GM12892 (cell line): ENCODE measurements around the gene IFT27.

Experiments
- POLR2A ChIP-seq: IDR thresholded peaks from 2 replicates; pipeline ENCODE4 v1.6.1; 2011; ENCODE audit warnings: low read depth, low read length, control low read depth
- POLR2AphosphoS5 ChIP-seq: IDR thresholded peaks from 2 replicates; pipeline ENCODE4 v1.6.1; 2011; ENCODE audit warnings: low read depth, low read length, control low read depth
- TAF1 ChIP-seq: IDR thresholded peaks from 2 replicates; pipeline ENCODE4 v1.6.1; 2011; ENCODE audit warnings: low read depth, mild to moderate bottlenecking, control low read depth, low read length, borderline replicate concordance

DNA sequence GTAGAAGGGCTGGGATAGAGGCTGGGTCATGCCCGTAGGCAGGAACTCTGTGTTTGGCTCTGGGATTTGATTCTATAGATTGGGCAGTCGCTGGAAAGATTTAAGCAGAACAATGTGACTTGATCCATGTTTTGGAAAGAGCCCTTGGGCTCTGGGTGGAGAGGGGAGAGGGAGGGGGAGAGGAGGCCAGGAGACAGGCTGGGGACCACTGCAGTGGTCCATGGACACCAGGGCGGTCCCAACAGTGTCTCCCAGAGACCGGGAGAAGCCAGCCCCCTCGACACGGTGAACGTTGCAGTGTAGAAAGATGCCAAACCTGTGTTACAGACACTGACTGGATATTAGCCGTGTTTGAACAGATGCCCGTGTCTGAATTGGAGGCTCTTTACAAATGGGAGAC lies 21.5 kb upstream of the IFT27 start:
- TF ChIP-seq POLR2A, result no peak
- TF ChIP-seq TAF1, result no peak
- no peak for TF ChIP-seq POLR2AphosphoS5
